Endothelial cell of umbilical vein (primary cell): ENCODE data around the gene PRKG1. TPM values are rescaled to one million over a fixed set of nuclear protein-coding genes. Genes with fewer than 3 reads are reported as not detected.

ENCODE experiments used
- BruUV-seq: library from RNA; stranded (reverse); fragments of 400-500 nt; replicated peaks from 2 replicates; lab custom pipeline; 2021; lab: Mats Ljungman, UMichigan
- CTCF ChIA-PET: fragments of 300-600, 350-600 bp; sonication (Branson Sonifier 250); formaldehyde crosslinking; loops from one replicate; lab custom pipeline; 2021; ENCODE audit warnings: antibody characterized with exemption, inconsistent platforms; lab: Charles Lee
- POLR2A ChIA-PET: fragments of 300-600, 350-600 bp; sonication (Branson Sonifier 250); formaldehyde crosslinking; loops from one replicate; lab custom pipeline; 2021; ENCODE audit warnings: antibody characterized with exemption, inconsistent platforms; lab: Charles Lee
- DNase-seq: peaks from one replicate; pipeline ENCODE4 v3.0.0-alpha.2; 2011; ENCODE audit warnings: low read depth, low spot score
- FAIRE-seq: peaks from 2 replicates; lab custom pipeline; 2011; peaks lifted over from hg19 to GRCh38; lab: Jason Lieb, UNC
- H2AFZ ChIP-seq: 2 replicates; pipeline ENCODE4 v1.6.0; 2012; ENCODE audit warnings: low read depth, low read length, control low read depth, inconsistent platforms
- H3K27ac ChIP-seq: 2 replicates; pipeline ENCODE4 v1.5.1; 2011; ENCODE audit warnings: low read depth, mild to moderate bottlenecking, control low read depth, low read length, moderate library complexity; ENCODE audit not compliant: insufficient read depth
- H3K27me3 ChIP-seq, 2 experiments: 2 replicates each; pipeline versions ENCODE4 v1.6.0 to v1.6.1; 2011; ENCODE audit warnings: low read length in 2 of 2, mixed read lengths in 1 of 2; ENCODE audit not compliant: control insufficient read depth in 2 of 2, insufficient read depth in 2 of 2
- H3K36me3 ChIP-seq, 2 experiments: 2 replicates in 1 of 2; 3 replicates in 1 of 2; pipeline ENCODE4 v1.5.1; 2011; ENCODE audit warnings: low read length in 2 of 2, mild to moderate bottlenecking in 1 of 2, moderate library complexity in 1 of 2; ENCODE audit not compliant: control insufficient read depth in 2 of 2, insufficient read depth in 2 of 2; ENCODE audit errors: extremely low read depth in 1 of 2
- H3K4me1 ChIP-seq: 3 replicates; pipeline ENCODE4 v1.5.1; 2011; ENCODE audit warnings: mild to moderate bottlenecking, low read length; ENCODE audit not compliant: control insufficient read depth, insufficient read depth; ENCODE audit errors: extremely low read depth
- H3K4me2 ChIP-seq: 2 replicates; pipeline ENCODE4 v1.6.1; 2011; ENCODE audit warnings: low read length, control low read depth, mixed read lengths; ENCODE audit not compliant: insufficient read depth
- H3K4me3 ChIP-seq, 3 experiments: fragments of 200-600 bp in 1 of 3; sonication (generic), shearing (Covaris generic) in 1 of 3; replicated peaks in 1 of 3; 2 replicates each; pipeline ENCODE4 v1.5.1; 2011 to 2016; ENCODE audit warnings: control low read depth in 3 of 3, low read length in 3 of 3, mild to moderate bottlenecking in 2 of 3, inconsistent platforms in 1 of 3, low read depth in 1 of 3, moderate library complexity in 1 of 3; ENCODE audit not compliant: insufficient read depth in 1 of 3
- H3K79me2 ChIP-seq: 2 replicates; pipeline ENCODE4 v1.6.0; 2012; ENCODE audit warnings: low read length, inconsistent platforms; ENCODE audit not compliant: control insufficient read depth, insufficient read depth
- H3K9ac ChIP-seq: replicated peaks from 2 replicates; pipeline ENCODE3; 2011; ENCODE audit warnings: low read length, control low read depth; ENCODE audit not compliant: insufficient read depth; ENCODE audit errors: extremely low read depth
- H3K9me1 ChIP-seq: replicated peaks from 3 replicates; pipeline ENCODE4 v1.6.0; 2011; ENCODE audit warnings: mild to moderate bottlenecking, low read length; ENCODE audit not compliant: control insufficient read depth, insufficient read depth; ENCODE audit errors: extremely low read depth
- H3K9me3 ChIP-seq: replicated peaks from 2 replicates; pipeline ENCODE4 v1.5.1; 2012; ENCODE audit warnings: low read length, inconsistent platforms; ENCODE audit not compliant: control insufficient read depth, insufficient read depth
- H4K20me1 ChIP-seq: replicated peaks from 2 replicates; pipeline ENCODE3; 2011; ENCODE audit warnings: mild to moderate bottlenecking, low read length; ENCODE audit not compliant: control insufficient read depth, insufficient read depth; ENCODE audit errors: extremely low read depth
- EZH2 ChIP-seq: IDR thresholded peaks from 2 replicates; pipeline ENCODE4 v1.6.1; 2012; ENCODE audit warnings: borderline replicate concordance, low read depth, mild to moderate bottlenecking, moderate library complexity, low read length, inconsistent platforms; ENCODE audit not compliant: severe bottlenecking
- FOS ChIP-seq: IDR thresholded peaks from 2 replicates; pipeline ENCODE4 v1.6.1; 2011; ENCODE audit warnings: mild to moderate bottlenecking, low read length, moderate library complexity, borderline replicate concordance; ENCODE audit not compliant: insufficient read depth
- GATA2 ChIP-seq: IDR thresholded peaks from 2 replicates; pipeline ENCODE4 v1.7.0; 2011; ENCODE audit warnings: low read depth, mild to moderate bottlenecking, moderate library complexity, mixed read lengths, low read length; ENCODE audit not compliant: insufficient read length, insufficient read depth
- JUN ChIP-seq: IDR thresholded peaks from 2 replicates; pipeline ENCODE4 v1.6.1; 2011; ENCODE audit warnings: borderline replicate concordance, low read depth; ENCODE audit not compliant: insufficient read length, insufficient read depth
- MYC ChIP-seq: IDR thresholded peaks from one replicate; pipeline ENCODE4 v1.6.1; 2011; ENCODE audit warnings: mild to moderate bottlenecking, low read depth, low read length
- POLR2A ChIP-seq: IDR thresholded peaks from 2 replicates; pipeline ENCODE4 v1.6.1; 2012; ENCODE audit warnings: low read depth, mild to moderate bottlenecking, control low read depth, low read length
- POLR2AphosphoS5 ChIP-seq: IDR thresholded peaks from 2 replicates; pipeline ENCODE4 v1.6.1; 2012; ENCODE audit warnings: low read depth, mild to moderate bottlenecking, control low read depth, low read length, moderate library complexity; ENCODE audit not compliant: insufficient read depth
- dilution Hi-C: fragments of 300-500 bp; cut with MboI; formaldehyde crosslinking; loops from one replicate; pipeline ENCODE4 v1.15.0; 2019; ENCODE audit warnings: low sequenced_read_pairs; ENCODE audit not compliant: extremely low pct_ligation_motif_present
- intact Hi-C: fragments of 100-400 bp; cut with micrococcal nuclease; formaldehyde crosslinking; loops from one replicate; pipeline ENCODE4 v1.10.0; 2022
- polyA plus RNA-seq, 4 experiments: library from polyadenylated mRNA; depleted of rRNA in 3 of 4; stranded (reverse) in 3 of 4; unstranded in 1 of 4; fragments of >200 nt; gene quantifications; 2 replicates each; pipeline versions ENCODE4 v1.2.1 to v1.2.3, GENCODE V29; 2011 to 2012; ENCODE audit warnings: missing spikeins in 1 of 4
- total RNA-seq: library from RNA; stranded (reverse); gene quantifications from 2 replicates; pipeline ENCODE4 v1.2.3, GENCODE V29; 2021
- TF ChIP-seq, protein P1 (sequence below), 2 donors: IDR thresholded peaks; 1 replicate in 1 of 2; 2 replicates in 1 of 2; pipeline ENCODE4 v1.5.1; 2011; ENCODE audit warnings: low read length in 2 of 2, mild to moderate bottlenecking in 2 of 2, moderate library complexity in 2 of 2, control low read depth in 1 of 2, inconsistent platforms in 1 of 2, low read depth in 1 of 2; ENCODE audit not compliant: insufficient read depth in 1 of 2; ENCODE audit errors: extremely low read depth in 1 of 2
- TF ChIP-seq, protein P2 (sequence below): IDR thresholded peaks from 2 replicates; pipeline ENCODE4 v1.6.1; 2011; ENCODE audit not compliant: insufficient read depth, insufficient read length

Gene PRKG1
- total and polyA plus RNA-seq, 2 donors (not counting 3 experiments of a cell fraction or from before 2014, with no cell fraction given), result 0.01 to 0.18 TPM

DNA sequence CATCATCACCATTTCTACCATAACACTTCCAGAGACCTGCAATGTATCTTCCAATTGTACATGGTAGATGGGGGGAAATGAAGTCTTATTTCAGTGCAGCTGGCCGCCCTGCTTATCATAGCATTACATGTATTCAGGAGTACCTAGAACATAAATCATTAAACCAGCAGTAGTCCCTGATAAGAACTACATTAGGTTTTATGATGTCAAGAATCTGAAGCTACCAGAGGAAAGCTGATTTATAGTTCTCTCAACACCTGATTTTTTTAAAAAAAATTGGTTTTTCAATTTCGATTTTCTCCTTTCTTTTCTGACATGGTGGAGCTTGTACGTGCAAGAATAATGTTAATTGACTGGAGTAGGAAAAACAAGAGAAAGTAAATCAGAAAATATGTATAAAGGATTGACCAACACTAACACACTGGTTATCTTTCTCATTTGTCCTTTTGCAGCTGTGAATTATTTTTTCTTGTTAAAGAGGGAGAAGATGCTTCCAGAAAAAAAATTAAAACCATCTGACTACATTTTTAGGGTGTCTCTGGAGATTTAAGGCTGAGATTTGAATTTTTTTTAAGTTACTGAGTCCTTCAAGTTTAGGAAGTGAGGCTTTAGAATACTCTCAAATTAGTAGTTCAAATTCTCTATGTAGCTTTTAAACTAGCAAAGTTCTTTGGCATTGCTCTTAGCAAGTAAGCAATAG, 566.0 kb downstream of the PRKG1 start:
- BruUV-seq, result no TSS peak
- TF ChIP-seq EZH2 (no peak), POLR2AphosphoS5 (no peak), MYC (no peak), GATA2 (no peak), JUN (no peak), POLR2A (no peak), FOS (no peak)
- TF ChIP-seq, protein P1, sequence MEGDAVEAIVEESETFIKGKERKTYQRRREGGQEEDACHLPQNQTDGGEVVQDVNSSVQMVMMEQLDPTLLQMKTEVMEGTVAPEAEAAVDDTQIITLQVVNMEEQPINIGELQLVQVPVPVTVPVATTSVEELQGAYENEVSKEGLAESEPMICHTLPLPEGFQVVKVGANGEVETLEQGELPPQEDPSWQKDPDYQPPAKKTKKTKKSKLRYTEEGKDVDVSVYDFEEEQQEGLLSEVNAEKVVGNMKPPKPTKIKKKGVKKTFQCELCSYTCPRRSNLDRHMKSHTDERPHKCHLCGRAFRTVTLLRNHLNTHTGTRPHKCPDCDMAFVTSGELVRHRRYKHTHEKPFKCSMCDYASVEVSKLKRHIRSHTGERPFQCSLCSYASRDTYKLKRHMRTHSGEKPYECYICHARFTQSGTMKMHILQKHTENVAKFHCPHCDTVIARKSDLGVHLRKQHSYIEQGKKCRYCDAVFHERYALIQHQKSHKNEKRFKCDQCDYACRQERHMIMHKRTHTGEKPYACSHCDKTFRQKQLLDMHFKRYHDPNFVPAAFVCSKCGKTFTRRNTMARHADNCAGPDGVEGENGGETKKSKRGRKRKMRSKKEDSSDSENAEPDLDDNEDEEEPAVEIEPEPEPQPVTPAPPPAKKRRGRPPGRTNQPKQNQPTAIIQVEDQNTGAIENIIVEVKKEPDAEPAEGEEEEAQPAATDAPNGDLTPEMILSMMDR (IDR thresholded peaks at IDR 0.05; ENCODE audit: extremely low read depth in 1 of 2, insufficient read depth in 1 of 2, low read depth in 1 of 2, low read length in 2 of 2), result no peak
- TF ChIP-seq, protein P2, sequence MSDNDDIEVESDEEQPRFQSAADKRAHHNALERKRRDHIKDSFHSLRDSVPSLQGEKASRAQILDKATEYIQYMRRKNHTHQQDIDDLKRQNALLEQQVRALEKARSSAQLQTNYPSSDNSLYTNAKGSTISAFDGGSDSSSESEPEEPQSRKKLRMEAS, result no peak
- H3K27ac ChIP-seq, result no peak overlapping the region
- no peak overlapping the region for H3K9ac ChIP-seq
- H3K4me1 ChIP-seq, result peaks cover 22% of the 10 kb centered on the region
- H3K79me2 ChIP-seq, result no peaks in the 10 kb centered on the region
- no peaks in the 10 kb centered on the region for H3K9me1 ChIP-seq
- no peak for DNase-seq
- no peaks in the 10 kb centered on the region for H4K20me1 ChIP-seq
- ChIA-PET POLR2A (no interaction called here), CTCF (interaction anchor here (0.9 to 1.2 kb wide), 3 partner anchors 9 to 45 kb away, joined by 3 to 5 read pairs (median 4); no protein-coding TSS in a partner anchor)
- no peaks in the 10 kb centered on the region for H3K36me3 ChIP-seq
- intact Hi-C loops (no loop called here), dilution Hi-C loops (no loop called here)
- no peaks in the 10 kb centered on the region for H3K9me3 ChIP-seq
- peaks cover 8 to 10% of the 10 kb centered on the region in 2 experiments for H3K27me3 ChIP-seq
- H3K4me3 ChIP-seq, result no peak overlapping the region
- no peak for FAIRE-seq
- H2AFZ ChIP-seq, result no peak overlapping the region
- no peak overlapping the region for H3K4me2 ChIP-seq
